ENCODE data around the gene IDE.

GRCh38 chr10:92483539-92483938, 90.4 kb downstream of the IDE start:
- TF ChIP-seq FOXO4 (CRISPR knock-in tag; conservative IDR thresholded peaks at IDR 0.05) (no peak), RXRA (CRISPR knock-in tag; IDR thresholded peaks at IDR 0.05) (no peak), ZBTB1 (CRISPR knock-in tag; IDR thresholded peaks at IDR 0.05; ENCODE audit: borderline replicate concordance) (no peak), ATF2 (CRISPR knock-in tag; IDR thresholded peaks at IDR 0.05) (no peak), POLR2A (IDR thresholded peaks at IDR 0.05; ENCODE audit: insufficient read depth in 1 of 2, low read depth in 2 of 2, low read length in 2 of 2) (no peak), CTCF (CRISPR knock-in tag; IDR thresholded peaks at IDR 0.05) (no peak), RAD21 (CRISPR knock-in tag; IDR thresholded peaks at IDR 0.05) (no peak), REST (IDR thresholded peaks at IDR 0.05; ENCODE audit: borderline replicate concordance in 1 of 2, low read depth in 1 of 2, low read length in 2 of 2) (no peak)

All from HepG2 (cell line).